Loucy (cell line): ENCODE results near the gene EN2.

Experiments used
- CTCF ChIP-seq: fragments of 200-600 bp; sonication (generic); conservative IDR thresholded peaks from 2 replicates; pipeline ENCODE4 v1.5.1; 2014; ENCODE audit warnings: mild to moderate bottlenecking, antibody characterized with exemption, low read length
- EZH2phosphoT487 ChIP-seq: fragments of 200-600 bp; IDR thresholded peaks from 2 replicates; pipeline ENCODE4 v1.6.1; 2018; ENCODE audit warnings: antibody characterized with exemption, mild to moderate bottlenecking, moderate library complexity, borderline replicate concordance

GRCh38 chr7:155467846-155468784 is 10.2 kb downstream of the EN2 start:
- TF ChIP-seq CTCF: no peak
- TF ChIP-seq EZH2phosphoT487: no peak
